COLO668 (cell line): Measurements from ENCODE around the gene ADA.
A peak's percentile ranks its signal among the peaks of the same experiment; 100 is the strongest.
"Not testable (repeated sequence)": the region's sequence is repeated elsewhere in the genome, so short reads cannot be mapped to it uniquely, and the experiment has no call there.

ENCODE experiments used
- DNase-seq: peaks from one replicate; lab custom pipeline; 2025; ENCODE audit not compliant: unreplicated experiment; lab: John Stamatoyannopoulos, UW

ADA gene

GRCh38 chr20:44678990-44679611, 27.6 kb upstream of the ADA start:
- DNase-seq: no peak

DNA sequence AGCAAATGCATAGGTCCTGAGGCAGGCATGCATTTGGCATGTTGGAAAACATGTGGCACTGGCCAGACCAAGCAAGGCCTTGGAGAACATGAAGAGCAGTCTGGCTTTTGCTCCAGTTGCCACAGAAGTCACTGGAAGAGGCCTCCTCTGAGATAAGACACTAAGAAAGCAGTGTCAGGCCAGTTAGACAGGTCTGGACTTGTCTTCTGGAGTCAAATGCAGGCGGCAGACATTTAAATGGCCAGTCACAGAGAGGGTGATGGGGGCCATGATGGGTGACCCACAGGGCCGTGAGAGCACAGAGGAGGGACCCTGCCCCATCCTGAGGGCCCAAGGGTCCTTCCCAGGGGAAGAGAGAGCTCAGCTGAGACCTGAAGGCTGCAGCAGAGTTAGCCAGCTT, 26.7 kb upstream of the ADA start:
- no peak for DNase-seq

DNA sequence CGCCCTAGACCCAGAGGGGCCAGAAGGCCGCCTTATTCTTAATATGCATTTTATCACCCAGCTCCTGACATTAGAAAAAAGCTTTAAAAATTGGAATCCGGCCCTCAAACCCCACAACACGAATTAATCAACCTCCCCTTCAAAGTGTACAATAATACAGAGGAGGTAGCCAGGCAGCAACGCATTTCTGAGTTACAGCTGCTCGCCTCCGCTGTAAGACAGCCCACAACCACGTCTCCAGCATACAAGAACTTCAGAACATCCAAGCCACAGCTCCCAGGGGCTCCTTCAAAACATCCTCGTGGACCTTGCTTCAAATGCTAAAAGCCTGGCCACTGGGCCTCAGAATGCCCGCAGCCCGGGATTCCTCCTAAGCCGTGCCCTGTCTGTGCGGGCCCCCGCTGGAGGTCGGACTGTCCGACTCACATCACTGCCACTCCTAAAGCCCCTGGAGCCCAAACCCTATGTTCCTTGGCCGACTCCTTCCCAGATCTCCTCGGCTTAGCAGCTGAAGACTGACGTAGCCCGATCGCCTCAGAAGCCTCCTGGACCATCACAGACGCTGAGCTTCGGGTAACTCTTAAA, 20.9 kb upstream of the ADA start:
- DNase-seq: not testable (repeated sequence)

DNA sequence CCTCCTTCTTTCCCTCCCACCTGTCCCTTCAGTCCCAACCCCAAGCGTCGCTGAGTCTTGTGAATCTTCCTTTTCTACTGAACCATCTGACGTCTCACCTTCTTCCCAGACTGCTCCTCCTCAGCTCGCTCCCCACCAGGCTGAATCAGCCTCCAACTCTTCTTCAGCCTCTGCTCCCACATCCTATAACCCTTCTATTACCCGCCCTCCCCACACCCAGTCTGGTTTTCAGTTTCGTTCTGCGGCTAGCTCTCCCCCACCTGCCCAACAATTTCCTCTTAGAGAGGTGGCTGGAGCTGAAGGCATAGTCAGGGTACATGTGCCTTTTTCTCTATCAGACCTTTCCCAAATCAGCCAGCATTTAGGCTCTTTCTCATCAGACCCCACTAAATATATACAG, 20.0 kb upstream of the ADA start:
- DNase-seq: not testable (repeated sequence)

GRCh38 chr20:44670851-44671250, 19.4 kb upstream of the ADA start:
- not testable (repeated sequence) for DNase-seq

DNA sequence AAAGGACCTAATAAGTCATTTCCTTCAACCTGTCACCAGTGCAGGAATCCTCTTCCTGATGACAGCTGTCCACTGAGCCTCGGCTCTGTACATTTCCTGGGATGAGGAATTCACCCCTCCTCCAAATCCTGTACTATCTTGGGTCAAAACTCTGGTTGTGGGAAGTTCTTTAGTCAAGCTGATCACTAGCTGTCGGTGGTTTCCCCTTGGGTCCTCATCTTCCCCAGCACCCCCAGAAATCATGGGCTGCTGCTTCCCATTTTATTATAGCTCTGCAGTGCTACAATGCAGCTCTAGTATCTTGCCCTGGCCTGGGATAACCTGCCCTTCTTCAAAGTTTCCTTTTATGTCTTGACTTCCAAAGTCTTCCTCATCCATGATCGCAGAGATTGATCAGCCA, 14.6 kb upstream of the ADA start:
- no peak for DNase-seq

- no peak for DNase-seq
Observed at GRCh38 chr20:44664131-44664530, 12.6 kb upstream of the ADA start.

- no peak for DNase-seq
Observed at GRCh38 chr20:44662261-44662660, 10.8 kb upstream of the ADA start.

DNA sequence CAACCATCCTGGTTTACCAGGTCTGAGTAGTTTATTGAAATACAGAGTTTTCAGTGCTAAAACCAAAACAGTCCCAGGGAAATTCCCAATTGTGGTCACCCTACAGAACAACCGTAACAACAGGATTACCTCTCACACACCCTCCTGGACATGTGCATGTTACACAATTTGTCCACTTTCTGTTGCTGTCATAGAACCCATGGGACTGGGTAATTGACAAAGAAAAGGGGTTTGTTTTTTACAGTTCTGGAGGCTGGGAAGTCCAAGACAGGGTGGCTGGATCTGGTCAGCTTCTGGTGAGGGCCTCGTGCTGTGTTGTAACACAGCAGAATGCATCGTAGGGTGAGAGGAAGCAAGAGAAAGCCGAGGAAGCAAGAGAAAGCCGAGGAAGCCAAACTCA, 9.1 kb upstream of the ADA start:
- DNase-seq: no peak

- no peak for DNase-seq
Observed at GRCh38 chr20:44659931-44660330, 8.4 kb upstream of the ADA start.

GRCh38 chr20:44658810-44659209, 7.3 kb upstream of the ADA start:
- no peak for DNase-seq

DNA sequence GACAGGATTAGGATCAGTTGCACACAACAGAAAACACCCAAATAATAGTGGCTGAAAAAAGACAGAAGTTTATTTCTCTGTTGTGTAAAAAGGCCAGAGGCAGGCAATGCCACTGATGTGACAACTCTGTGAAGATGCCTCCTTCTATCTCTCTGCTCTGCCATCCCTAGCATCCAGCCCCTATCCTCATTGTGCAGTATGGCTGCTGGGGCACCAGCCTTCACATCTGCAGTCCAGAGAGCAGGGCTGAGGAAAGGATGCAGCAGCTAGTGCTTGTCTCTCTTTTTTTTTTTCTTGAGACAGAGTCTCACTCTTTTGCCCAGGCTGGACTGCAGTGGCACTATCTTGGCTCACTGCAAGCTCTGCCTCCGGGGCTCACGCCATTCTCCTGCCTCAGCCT, 6.4 kb upstream of the ADA start:
- no peak for DNase-seq

GRCh38 chr20:44656448-44656847, 4.9 kb upstream of the ADA start:
- DNase-seq: no peak

- DNase-seq: not testable (repeated sequence)
Observed at GRCh38 chr20:44654210-44654609, 2.7 kb upstream of the ADA start.

DNA sequence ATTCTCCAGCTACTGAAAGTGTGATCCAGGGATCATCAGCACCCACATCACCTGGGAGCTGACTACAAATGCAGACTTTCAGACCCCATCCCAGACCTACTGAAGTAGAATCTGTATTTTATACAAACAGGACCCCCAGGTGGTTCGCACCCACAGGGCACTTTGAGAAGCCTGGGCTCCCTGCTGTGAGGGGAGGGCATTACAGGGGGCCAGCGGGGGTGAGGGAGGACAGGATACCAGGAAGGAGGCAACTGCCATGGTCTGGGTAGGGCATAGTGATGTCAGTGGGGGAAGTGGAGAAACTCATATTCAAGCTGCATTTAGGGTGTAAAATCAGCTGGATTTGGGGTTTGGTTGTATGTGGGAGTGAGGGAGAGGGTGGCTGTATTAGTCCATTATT, 2.0 kb upstream of the ADA start:
- DNase-seq: no peak

GRCh38 chr20:44651434-44651683, 140 bp downstream of the ADA start:
- no peak for DNase-seq

DNA sequence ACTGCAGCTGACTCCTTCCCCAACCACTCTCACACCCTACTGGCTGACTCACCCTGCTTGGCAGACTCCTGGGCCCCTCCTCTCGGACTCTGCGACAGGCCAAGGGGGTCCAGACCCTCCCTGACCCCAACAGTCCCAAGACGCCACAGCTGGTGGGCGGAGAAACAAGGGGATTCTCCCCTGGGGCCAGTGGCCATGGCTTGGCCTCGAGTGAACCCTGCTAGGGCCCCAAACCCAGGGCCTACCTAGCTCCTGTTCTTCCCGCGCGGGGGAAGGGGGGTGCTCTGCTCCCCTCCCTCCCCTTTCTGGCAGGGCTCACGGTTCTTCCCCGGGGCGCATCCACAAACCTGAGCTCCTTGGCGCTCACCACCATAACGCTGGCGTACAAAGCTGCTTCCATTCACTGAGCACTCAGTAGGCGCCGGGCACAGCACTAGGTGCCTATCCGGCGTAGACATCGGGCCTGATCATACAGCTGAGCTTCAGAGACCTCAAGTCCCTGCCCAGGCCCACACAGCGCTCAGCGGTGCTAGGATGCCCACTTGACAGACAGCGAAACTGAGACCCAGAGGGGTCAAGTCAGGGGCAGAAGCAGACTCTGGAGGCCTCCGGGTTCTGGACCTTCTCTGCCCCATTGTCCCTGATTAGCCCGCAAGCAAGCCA, 597 bp downstream of the ADA start:
- DNase-seq: no peak

DNA sequence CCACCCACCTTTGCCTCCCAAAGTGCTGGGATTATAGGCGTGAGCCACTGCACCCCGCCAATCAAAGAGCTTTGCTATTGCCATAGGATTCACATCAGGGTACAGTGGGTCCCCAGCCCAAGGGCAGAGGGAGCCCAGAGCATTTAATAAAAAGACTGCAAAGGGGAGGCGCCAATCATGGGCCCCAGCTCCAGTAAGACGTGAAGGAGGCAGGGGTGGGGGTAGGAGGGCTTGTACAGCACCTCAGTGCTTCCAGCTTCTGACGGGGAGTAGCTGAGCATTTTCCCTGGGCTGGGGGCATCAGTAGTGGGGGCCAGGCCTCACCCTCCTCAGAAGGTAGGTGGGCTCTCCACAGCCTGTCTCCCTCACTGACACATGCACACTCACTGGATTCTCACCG, 1.5 kb downstream of the ADA start:
- no peak for DNase-seq

GRCh38 chr20:44649126-44649525, 2.4 kb downstream of the ADA start:
- no peak for DNase-seq

- DNase-seq: no peak
Observed at GRCh38 chr20:44648579-44648978, 2.9 kb downstream of the ADA start.

- DNase-seq: peak; percentile 32
Observed at GRCh38 chr20:44648068-44648467, 3.4 kb downstream of the ADA start.

- no peak for DNase-seq
Observed at GRCh38 chr20:44646641-44647274, 4.7 kb downstream of the ADA start.
